PC-3 (cell line): ENCODE results near the gene BMP7.

Experiments
- CTCF ChIP-seq: fragments of 300-600 bp; sonication (generic); conservative IDR thresholded peaks from 2 replicates; pipeline ENCODE4 v1.5.1; 2017; ENCODE audit warnings: antibody characterized with exemption, low read depth, mild to moderate bottlenecking, low read length
- EZH2 ChIP-seq: fragments of 300-600 bp; sonication (generic); IDR thresholded peaks from one replicate; pipeline ENCODE4 v1.6.1; 2017; ENCODE audit warnings: antibody characterized with exemption, mild to moderate bottlenecking, low read length; ENCODE audit not compliant: unreplicated experiment
- EZH2phosphoT487 ChIP-seq: fragments of 300-600 bp; sonication (generic); IDR thresholded peaks from 2 replicates; pipeline ENCODE4 v1.6.1; 2018; ENCODE audit warnings: mild to moderate bottlenecking, antibody characterized with exemption, low read length, borderline replicate concordance

GRCh38 chr20:57280221-57280620 lies 13.8 kb upstream of the BMP7 start:
- TF ChIP-seq CTCF (no peak), EZH2phosphoT487 (no peak), EZH2 (no peak)
